GM23338 (cell line): ENCODE measurements around the gene SPINK2. TPM values are rescaled to one million over a fixed set of nuclear protein-coding genes. Genes with fewer than 3 reads are reported as not detected.

Experiments used
- ATAC-seq: fragments of 200-7000 bp; cut with Tn5 transposase; 3 replicates; pipeline ENCODE4 v1.9.1; 2020
- DNase-seq: peaks from one replicate; pipeline ENCODE4 v3.0.0-alpha.2; 2015; ENCODE audit warnings: low spot score
- H2AFZ ChIP-seq: fragments of 200-600 bp; sonication (generic); 2 replicates; pipeline ENCODE4 v1.8.0; 2016; ENCODE audit warnings: antibody characterized with exemption, mild to moderate bottlenecking, moderate library complexity
- H3F3A ChIP-seq: fragments of 200-600 bp; sonication (generic); replicated peaks from 2 replicates; pipeline ENCODE4 v1.8.0; 2017; ENCODE audit warnings: antibody characterized with exemption, mixed run types, low read depth
- H3K27ac ChIP-seq: fragments of 200-600 bp; sonication (generic); 2 replicates; pipeline ENCODE4 v1.6.1; 2016; ENCODE audit warnings: low read depth
- H3K27me3 ChIP-seq: fragments of 200-600 bp; sonication (generic); 2 replicates; pipeline ENCODE4 v1.8.0; 2016; ENCODE audit warnings: mild to moderate bottlenecking, mixed run types, moderate library complexity; ENCODE audit not compliant: insufficient read depth
- H3K36me3 ChIP-seq: fragments of 200-600 bp; sonication (generic); 2 replicates; pipeline ENCODE4 v1.8.0; 2016; ENCODE audit warnings: mild to moderate bottlenecking; ENCODE audit not compliant: insufficient read depth
- H3K4me1 ChIP-seq: fragments of 200-600 bp; sonication (generic); 2 replicates; pipeline ENCODE4 v1.8.0; 2016; ENCODE audit warnings: mild to moderate bottlenecking, moderate library complexity; ENCODE audit not compliant: insufficient read depth
- H3K4me2 ChIP-seq: fragments of 200-600 bp; sonication (generic); 2 replicates; pipeline ENCODE4 v1.7.1; 2017; ENCODE audit warnings: mixed run types
- H3K4me3 ChIP-seq: fragments of 200-600 bp; sonication (generic); 2 replicates; pipeline ENCODE4 v1.6.1; 2016; ENCODE audit warnings: mixed run types
- H3K79me2 ChIP-seq: fragments of 200-600 bp; sonication (generic); replicated peaks from 2 replicates; pipeline ENCODE4 v1.8.0; 2017; ENCODE audit warnings: mild to moderate bottlenecking; ENCODE audit not compliant: insufficient read depth
- H3K9me2 ChIP-seq: fragments of 200-600 bp; sonication (generic); 2 replicates; pipeline ENCODE4 v1.8.0; 2017; ENCODE audit not compliant: insufficient read depth
- H4K20me1 ChIP-seq: fragments of 200-600 bp; sonication (generic); replicated peaks from 2 replicates; pipeline ENCODE4 v1.8.0; 2017; ENCODE audit warnings: mild to moderate bottlenecking; ENCODE audit not compliant: insufficient read depth
- H3K27ac Mint-ChIP-seq: 2 replicates; pipeline ENCODE4 v1.8.0; 2020; ENCODE audit warnings: inconsistent platforms, mild to moderate bottlenecking, moderate library complexity, mixed read lengths
- H3K27me3 Mint-ChIP-seq: 3 replicates; pipeline ENCODE4 v1.8.0; 2022; ENCODE audit warnings: low read depth, mild to moderate bottlenecking, moderate library complexity, mixed read lengths, inconsistent platforms; ENCODE audit not compliant: insufficient read depth, poor library complexity
- H3K36me3 Mint-ChIP-seq: 3 replicates; pipeline ENCODE4 v1.8.0; 2021; ENCODE audit warnings: low read depth, mild to moderate bottlenecking, inconsistent platforms, moderate library complexity, mixed read lengths
- H3K4me1 Mint-ChIP-seq: 3 replicates; pipeline ENCODE4 v1.8.0; 2020; ENCODE audit warnings: mild to moderate bottlenecking, inconsistent platforms, mixed read lengths
- H3K4me3 Mint-ChIP-seq: 3 replicates; pipeline ENCODE4 v1.8.0; 2021; ENCODE audit warnings: moderate library complexity, mild to moderate bottlenecking, inconsistent platforms, mixed read lengths
- H3K9me3 Mint-ChIP-seq: 3 replicates; pipeline ENCODE4 v1.8.0; 2020; ENCODE audit warnings: moderate library complexity, mild to moderate bottlenecking, inconsistent platforms, mixed read lengths
- CREB1 ChIP-seq: fragments of 250-450 bp; sonication (Bioruptor Pico); IDR thresholded peaks from 2 replicates; pipeline ENCODE4 v1.5.0; 2020; ENCODE audit warnings: low read depth, mild to moderate bottlenecking, moderate library complexity
- CTCF ChIP-seq, 2 experiments: fragments of 200-600 bp in 1 of 2; sonication (generic) in 1 of 2; conservative IDR thresholded peaks; 2 replicates each; pipeline versions ENCODE4 v1.5.1 to v1.6.1; 2016 to 2017; ENCODE audit warnings: antibody characterized with exemption in 2 of 2, low read depth in 2 of 2, mild to moderate bottlenecking in 2 of 2, moderate library complexity in 1 of 2
- ETS1 ChIP-seq: IDR thresholded peaks from 2 replicates; pipeline ENCODE4 v1.6.1; 2016; ENCODE audit warnings: antibody characterized with exemption
- EZH2 ChIP-seq: fragments of 200-600 bp; sonication (generic); IDR thresholded peaks from one replicate; pipeline ENCODE4 v1.8.0; 2017; ENCODE audit warnings: antibody characterized with exemption, mild to moderate bottlenecking, low read depth; ENCODE audit not compliant: unreplicated experiment
- EZH2phosphoT487 ChIP-seq: fragments of 200-600 bp; sonication (generic); IDR thresholded peaks from one replicate; pipeline ENCODE4 v1.8.1; 2018; ENCODE audit warnings: antibody characterized with exemption; ENCODE audit not compliant: unreplicated experiment
- JUNB ChIP-seq: IDR thresholded peaks from one replicate; pipeline ENCODE4 v1.6.1; 2016; ENCODE audit warnings: antibody characterized with exemption; ENCODE audit not compliant: unreplicated experiment
- NANOG ChIP-seq: IDR thresholded peaks from 2 replicates; pipeline ENCODE4 v1.6.1; 2016; ENCODE audit warnings: antibody characterized with exemption, borderline replicate concordance
- POLR2AphosphoS5 ChIP-seq: IDR thresholded peaks from 2 replicates; pipeline ENCODE4 v1.6.1; 2016; ENCODE audit warnings: antibody characterized with exemption, low read depth
- REST ChIP-seq: IDR thresholded peaks from one replicate; pipeline ENCODE4 v1.6.1; 2018; ENCODE audit warnings: antibody characterized with exemption; ENCODE audit not compliant: unreplicated experiment
- STAT1 ChIP-seq: IDR thresholded peaks from one replicate; pipeline ENCODE4 v1.6.1; 2016; ENCODE audit warnings: antibody characterized with exemption; ENCODE audit not compliant: unreplicated experiment
- ZNF114 ChIP-seq: fragments of 250-450 bp; sonication (Bioruptor Pico); IDR thresholded peaks from 2 replicates; pipeline ENCODE4 v1.5.0; 2020; ENCODE audit warnings: mild to moderate bottlenecking, moderate library complexity
- ZNF331 ChIP-seq: fragments of 250-450 bp; sonication (Bioruptor Pico); IDR thresholded peaks from 2 replicates; pipeline ENCODE4 v1.5.0; 2020; ENCODE audit warnings: low read depth, mild to moderate bottlenecking, moderate library complexity
- polyA plus RNA-seq: library from polyadenylated mRNA; unstranded; fragments of >200 nt; fragmentation: Nextera tagmentation; extraction: Ambion mirVana; gene quantifications from 2 replicates; pipeline ENCODE4 v1.2.1, GENCODE V29; 2016
- total RNA-seq: library from RNA; depleted of rRNA; stranded (reverse); fragments of >200 nt; shearing (Covaris generic); gene quantifications from 2 replicates; pipeline ENCODE4 v1.2.3, GENCODE V29; 2014
- TF ChIP-seq, protein P1 (sequence below): fragments of 250-450 bp; sonication (Bioruptor Pico); IDR thresholded peaks from 2 replicates; pipeline ENCODE4 v1.5.0; 2020; ENCODE audit warnings: mild to moderate bottlenecking, moderate library complexity

SPINK2 gene
- total and polyA plus RNA-seq, 2 experiments from 2014 or later = 0.73 to 6.4 TPM

- H3K27me3 ChIP-seq = peaks cover 37% of the 10 kb centered on the region
- no peak for TF ChIP-seq ETS1
- no peak for TF ChIP-seq REST
- TF ChIP-seq NANOG = no peak
- no peak for TF ChIP-seq CREB1 (CRISPR knock-in tag)
- TF ChIP-seq EZH2phosphoT487 = no peak
- no peak for TF ChIP-seq POLR2AphosphoS5
- no peak for TF ChIP-seq JUNB
- no peak for TF ChIP-seq CTCF (conservative IDR thresholded peaks at IDR 0.05; ENCODE audit: low read depth in 2 of 2)
- TF ChIP-seq ZNF331 (CRISPR knock-in tag) = no peak
- no peak for TF ChIP-seq STAT1
- TF ChIP-seq, protein P1, sequence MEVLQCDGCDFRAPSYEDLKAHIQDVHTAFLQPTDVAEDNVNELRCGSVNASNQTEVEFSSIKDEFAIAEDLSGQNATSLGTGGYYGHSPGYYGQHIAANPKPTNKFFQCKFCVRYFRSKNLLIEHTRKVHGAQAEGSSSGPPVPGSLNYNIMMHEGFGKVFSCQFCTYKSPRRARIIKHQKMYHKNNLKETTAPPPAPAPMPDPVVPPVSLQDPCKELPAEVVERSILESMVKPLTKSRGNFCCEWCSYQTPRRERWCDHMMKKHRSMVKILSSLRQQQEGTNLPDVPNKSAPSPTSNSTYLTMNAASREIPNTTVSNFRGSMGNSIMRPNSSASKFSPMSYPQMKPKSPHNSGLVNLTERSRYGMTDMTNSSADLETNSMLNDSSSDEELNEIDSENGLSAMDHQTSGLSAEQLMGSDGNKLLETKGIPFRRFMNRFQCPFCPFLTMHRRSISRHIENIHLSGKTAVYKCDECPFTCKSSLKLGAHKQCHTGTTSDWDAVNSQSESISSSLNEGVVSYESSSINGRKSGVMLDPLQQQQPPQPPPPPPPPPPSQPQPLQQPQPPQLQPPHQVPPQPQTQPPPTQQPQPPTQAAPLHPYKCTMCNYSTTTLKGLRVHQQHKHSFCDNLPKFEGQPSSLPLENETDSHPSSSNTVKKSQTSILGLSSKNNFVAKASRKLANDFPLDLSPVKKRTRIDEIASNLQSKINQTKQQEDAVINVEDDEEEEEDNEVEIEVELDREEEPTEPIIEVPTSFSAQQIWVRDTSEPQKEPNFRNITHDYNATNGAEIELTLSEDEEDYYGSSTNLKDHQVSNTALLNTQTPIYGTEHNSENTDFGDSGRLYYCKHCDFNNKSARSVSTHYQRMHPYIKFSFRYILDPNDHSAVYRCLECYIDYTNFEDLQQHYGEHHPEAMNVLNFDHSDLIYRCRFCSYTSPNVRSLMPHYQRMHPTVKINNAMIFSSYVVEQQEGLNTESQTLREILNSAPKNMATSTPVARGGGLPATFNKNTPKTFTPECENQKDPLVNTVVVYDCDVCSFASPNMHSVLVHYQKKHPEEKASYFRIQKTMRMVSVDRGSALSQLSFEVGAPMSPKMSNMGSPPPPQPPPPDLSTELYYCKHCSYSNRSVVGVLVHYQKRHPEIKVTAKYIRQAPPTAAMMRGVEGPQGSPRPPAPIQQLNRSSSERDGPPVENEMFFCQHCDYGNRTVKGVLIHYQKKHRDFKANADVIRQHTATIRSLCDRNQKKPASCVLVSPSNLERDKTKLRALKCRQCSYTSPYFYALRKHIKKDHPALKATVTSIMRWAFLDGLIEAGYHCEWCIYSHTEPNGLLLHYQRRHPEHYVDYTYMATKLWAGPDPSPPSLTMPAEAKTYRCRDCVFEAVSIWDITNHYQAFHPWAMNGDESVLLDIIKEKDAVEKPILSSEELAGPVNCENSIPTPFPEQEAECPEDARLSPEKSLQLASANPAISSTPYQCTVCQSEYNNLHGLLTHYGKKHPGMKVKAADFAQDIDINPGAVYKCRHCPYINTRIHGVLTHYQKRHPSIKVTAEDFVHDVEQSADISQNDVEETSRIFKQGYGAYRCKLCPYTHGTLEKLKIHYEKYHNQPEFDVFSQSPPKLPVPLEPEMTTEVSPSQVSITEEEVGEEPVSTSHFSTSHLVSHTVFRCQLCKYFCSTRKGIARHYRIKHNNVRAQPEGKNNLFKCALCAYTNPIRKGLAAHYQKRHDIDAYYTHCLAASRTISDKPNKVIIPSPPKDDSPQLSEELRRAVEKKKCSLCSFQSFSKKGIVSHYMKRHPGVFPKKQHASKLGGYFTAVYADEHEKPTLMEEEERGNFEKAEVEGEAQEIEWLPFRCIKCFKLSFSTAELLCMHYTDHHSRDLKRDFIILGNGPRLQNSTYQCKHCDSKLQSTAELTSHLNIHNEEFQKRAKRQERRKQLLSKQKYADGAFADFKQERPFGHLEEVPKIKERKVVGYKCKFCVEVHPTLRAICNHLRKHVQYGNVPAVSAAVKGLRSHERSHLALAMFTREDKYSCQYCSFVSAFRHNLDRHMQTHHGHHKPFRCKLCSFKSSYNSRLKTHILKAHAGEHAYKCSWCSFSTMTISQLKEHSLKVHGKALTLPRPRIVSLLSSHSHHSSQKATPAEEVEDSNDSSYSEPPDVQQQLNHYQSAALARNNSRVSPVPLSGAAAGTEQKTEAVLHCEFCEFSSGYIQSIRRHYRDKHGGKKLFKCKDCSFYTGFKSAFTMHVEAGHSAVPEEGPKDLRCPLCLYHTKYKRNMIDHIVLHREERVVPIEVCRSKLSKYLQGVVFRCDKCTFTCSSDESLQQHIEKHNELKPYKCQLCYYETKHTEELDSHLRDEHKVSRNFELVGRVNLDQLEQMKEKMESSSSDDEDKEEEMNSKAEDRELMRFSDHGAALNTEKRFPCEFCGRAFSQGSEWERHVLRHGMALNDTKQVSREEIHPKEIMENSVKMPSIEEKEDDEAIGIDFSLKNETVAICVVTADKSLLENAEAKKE (CRISPR knock-in tag) = no peak
- TF ChIP-seq EZH2 = no peak
- no peak for TF ChIP-seq ZNF114
- peaks cover 2% of the 10 kb centered on the region; the same call in 1 of the 3 replicates for H3K4me1 Mint-ChIP-seq
- H3F3A ChIP-seq = no peaks in the 10 kb centered on the region
- H3K27ac ChIP-seq = no peak overlapping the region
- H3K27ac Mint-ChIP-seq = no peak overlapping the region
- H3K9me2 ChIP-seq = no peaks in the 10 kb centered on the region
- H3K4me3 Mint-ChIP-seq = no peak overlapping the region
- no peaks in the 10 kb centered on the region for H3K36me3 Mint-ChIP-seq
- H2AFZ ChIP-seq = no peak overlapping the region
- no peaks in the 10 kb centered on the region for H4K20me1 ChIP-seq
- H3K4me3 ChIP-seq = no peak overlapping the region
- peaks cover 27% of the 10 kb centered on the region for H3K27me3 Mint-ChIP-seq
- no peak overlapping the region for H3K4me2 ChIP-seq
- H3K9me3 Mint-ChIP-seq = no peaks in the 10 kb centered on the region; the same call in 2 of the 3 replicates
- DNase-seq = no peak
- ATAC-seq = no peak
- peaks cover 4% of the 10 kb centered on the region; the same call in 1 of the 2 replicates for H3K4me1 ChIP-seq
- no peaks in the 10 kb centered on the region for H3K36me3 ChIP-seq
- no peaks in the 10 kb centered on the region for H3K79me2 ChIP-seq
Measured at GRCh38 chr4:56818797-56819196, 2.7 kb downstream of the SPINK2 start.
